GM13976 (cell line): ENCODE results near the gene PTBP1.

Experiments
- DNase-seq: peaks from one replicate; pipeline ENCODE4 v3.0.0; 2012; ENCODE audit warnings: low spot score
- in situ Hi-C: fragments of 300-500 bp; cut with MboI; formaldehyde crosslinking; loops from one replicate; pipeline ENCODE4 v1.12.0; 2022; ENCODE audit warnings: low sequenced_read_pairs, mixed read lengths, inconsistent platforms; ENCODE audit not compliant: unreplicated experiment
- TF ChIP-seq, protein P1 (sequence below): IDR thresholded peaks from 2 replicates; pipeline ENCODE4 v1.5.1; 2012; ENCODE audit warnings: borderline replicate concordance, mild to moderate bottlenecking; ENCODE audit not compliant: insufficient read depth; ENCODE audit errors: extremely low read depth, missing control alignments, control extremely low read depth

Gene PTBP1

GRCh38 chr19:825897-826644, 28.8 kb downstream of the PTBP1 start:
- no peak for DNase-seq
- in situ Hi-C loops, result no loop called here
- TF ChIP-seq, protein P1, sequence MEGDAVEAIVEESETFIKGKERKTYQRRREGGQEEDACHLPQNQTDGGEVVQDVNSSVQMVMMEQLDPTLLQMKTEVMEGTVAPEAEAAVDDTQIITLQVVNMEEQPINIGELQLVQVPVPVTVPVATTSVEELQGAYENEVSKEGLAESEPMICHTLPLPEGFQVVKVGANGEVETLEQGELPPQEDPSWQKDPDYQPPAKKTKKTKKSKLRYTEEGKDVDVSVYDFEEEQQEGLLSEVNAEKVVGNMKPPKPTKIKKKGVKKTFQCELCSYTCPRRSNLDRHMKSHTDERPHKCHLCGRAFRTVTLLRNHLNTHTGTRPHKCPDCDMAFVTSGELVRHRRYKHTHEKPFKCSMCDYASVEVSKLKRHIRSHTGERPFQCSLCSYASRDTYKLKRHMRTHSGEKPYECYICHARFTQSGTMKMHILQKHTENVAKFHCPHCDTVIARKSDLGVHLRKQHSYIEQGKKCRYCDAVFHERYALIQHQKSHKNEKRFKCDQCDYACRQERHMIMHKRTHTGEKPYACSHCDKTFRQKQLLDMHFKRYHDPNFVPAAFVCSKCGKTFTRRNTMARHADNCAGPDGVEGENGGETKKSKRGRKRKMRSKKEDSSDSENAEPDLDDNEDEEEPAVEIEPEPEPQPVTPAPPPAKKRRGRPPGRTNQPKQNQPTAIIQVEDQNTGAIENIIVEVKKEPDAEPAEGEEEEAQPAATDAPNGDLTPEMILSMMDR, result no peak

GRCh38 chr19:827314-827709, 30.1 kb downstream of the PTBP1 start:
- TF ChIP-seq, protein P1, result no peak
- in situ Hi-C loops, result no loop called here
- DNase-seq, result no peak

DNA sequence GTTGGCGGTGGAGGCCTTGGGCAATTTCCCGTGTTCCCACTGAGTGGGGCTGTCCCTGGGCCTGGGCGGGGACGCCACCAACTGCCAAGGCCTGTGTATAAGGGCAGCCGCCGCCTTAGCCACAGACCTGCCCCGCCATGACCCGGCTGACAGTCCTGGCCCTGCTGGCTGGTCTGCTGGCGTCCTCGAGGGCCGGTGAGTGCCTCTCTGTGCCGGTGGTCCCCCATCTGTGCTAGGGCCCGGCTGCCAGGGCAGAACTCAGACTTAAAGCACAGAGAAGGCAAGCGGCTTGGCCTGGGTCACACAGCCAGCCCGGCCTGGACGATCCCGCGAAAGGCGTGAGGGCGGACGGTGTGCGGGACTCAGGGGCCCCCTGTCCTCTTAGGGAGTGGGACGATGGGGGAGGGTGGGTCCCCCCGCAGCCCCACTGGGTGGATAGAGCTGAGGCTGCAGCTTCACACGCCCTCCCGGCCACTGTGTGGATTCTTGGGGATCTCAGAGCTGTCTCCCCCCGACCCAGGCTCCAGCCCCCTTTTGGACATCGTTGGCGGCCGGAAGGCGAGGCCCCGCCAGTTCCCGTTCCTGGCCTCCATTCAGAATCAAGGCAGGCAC, 30.6 kb downstream of the PTBP1 start, which contains the start of gene AZU1:
TSS of gene AZU1 (plus strand) at position 128 of the 612 bp plus-strand sequence. CDS start at position 138, 10 bp downstream.
- in situ Hi-C loops, result no loop called here
- TF ChIP-seq, protein P1, result no peak

DNA sequence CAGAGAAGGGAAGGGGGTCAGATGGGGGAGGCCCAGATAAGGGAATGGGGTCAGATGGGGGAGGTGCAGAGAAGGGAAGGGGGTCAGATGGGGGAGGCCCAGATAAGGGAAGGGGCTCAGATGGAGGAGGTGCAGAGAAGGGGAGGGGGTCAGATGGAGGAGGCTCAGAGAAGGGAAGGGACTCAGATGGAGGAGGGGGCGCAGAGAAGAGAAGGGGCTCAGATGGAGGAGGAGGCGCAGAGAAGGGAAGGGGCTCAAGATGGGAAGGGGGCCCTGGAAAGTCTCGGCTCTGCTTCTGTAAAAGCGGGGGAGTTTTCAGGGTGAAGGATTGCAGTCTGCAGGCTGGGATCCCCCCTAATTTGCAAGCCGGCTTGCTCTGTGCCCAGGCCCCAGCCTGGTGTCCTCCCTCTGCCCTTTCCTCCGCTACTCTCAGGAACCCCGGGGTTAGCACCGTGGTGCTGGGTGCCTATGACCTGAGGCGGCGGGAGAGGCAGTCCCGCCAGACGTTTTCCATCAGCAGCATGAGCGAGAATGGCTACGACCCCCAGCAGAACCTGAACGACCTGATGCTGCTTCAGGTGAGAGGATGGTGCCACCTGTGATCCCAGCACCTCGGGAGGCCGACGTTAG, 32.0 kb downstream of the PTBP1 start:
- no peak for DNase-seq
- TF ChIP-seq, protein P1, result no peak
- in situ Hi-C loops, result no loop called here

More for the DNA sequence above, 30.6 kb downstream of the PTBP1 start, which contains the start of gene AZU1:
- no peak for DNase-seq

DNA sequence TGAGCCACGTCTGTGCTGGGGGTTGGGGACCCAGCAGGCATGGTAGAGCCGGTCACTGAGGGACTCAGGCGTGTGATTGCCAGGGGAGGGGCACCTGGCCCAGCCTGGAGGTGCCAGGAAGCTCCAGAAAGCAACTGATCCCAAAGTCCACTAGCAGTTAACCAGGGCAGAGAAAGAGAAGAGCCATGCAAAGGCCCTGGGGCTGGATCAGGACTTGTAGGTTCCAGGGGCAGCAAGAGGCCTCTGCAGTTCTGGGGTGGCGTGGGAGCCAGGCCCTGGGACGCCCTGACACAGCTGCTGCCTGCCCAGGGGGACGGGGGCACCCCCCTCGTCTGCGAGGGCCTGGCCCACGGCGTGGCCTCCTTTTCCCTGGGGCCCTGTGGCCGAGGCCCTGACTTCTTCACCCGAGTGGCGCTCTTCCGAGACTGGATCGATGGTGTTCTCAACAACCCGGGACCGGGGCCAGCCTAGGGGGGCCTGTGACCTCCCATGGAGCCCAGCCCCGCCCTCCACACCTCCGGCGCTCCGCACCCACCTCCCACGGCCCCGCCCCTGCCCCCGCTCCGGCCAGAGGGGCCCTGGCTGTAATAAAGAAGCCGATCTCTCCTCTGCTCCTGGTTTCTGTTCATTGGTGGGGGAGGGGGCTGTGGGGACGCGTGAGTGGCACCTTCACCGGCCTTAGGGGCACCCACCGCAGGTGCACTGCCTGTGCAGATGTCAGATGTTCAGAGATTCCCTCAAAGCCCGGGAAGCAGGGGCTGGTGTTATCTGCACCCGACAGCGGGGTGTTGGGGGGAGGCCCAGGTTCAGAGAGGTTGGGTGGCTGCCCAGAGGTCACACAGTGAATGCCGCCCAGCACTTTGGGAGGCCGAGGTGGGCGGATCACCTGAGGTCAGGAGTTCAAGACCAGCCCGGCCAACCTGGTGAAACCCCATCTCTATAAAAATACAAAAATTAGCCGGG, 34.4 kb downstream of the PTBP1 start:
- no peak for DNase-seq
- TF ChIP-seq, protein P1, result no peak
- in situ Hi-C loops, result no loop called here

GRCh38 chr19:834216-834615, 37.0 kb downstream of the PTBP1 start:
- DNase-seq, result no peak
- TF ChIP-seq, protein P1, result no peak
- in situ Hi-C loops, result no loop called here
